T follicular helper cell (primary cell): ENCODE measurements around the gene PPP6C.
A peak's percentile ranks its signal among the peaks of the same experiment; 100 is the strongest.
"Not testable (repeated sequence)": the region's sequence is repeated elsewhere in the genome, so short reads cannot be mapped to it uniquely, and the experiment has no call there.

ENCODE experiments used
- DNase-seq: peaks from one replicate; pipeline ENCODE4 v3.0.0-alpha.2; 2020; ENCODE audit warnings: low read depth

Gene PPP6C

GRCh38 chr9:125142560-125143376 lies 46.8 kb downstream of the PPP6C start:
- DNase-seq, result no peak

DNA sequence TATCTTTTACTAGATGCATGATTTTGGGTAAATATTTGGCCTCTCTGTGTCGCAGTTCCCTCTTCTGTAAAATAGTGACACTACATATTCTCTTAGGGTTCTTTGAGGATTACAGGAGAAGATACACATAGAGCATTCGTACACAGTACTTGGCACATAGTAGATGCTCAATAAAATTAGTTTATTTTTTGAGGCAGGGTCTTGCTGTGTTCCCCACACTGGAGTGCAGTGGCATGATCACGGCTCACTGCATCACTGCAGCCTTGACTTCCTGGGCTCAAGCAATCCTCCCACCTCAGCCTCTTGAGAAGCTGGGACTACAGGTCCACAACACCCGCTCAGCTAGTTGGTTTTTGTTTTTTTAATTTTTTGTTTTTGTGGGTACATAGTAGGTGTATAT lies 47.9 kb downstream of the PPP6C start:
- no peak for DNase-seq

GRCh38 chr9:125141251-125141650 lies 48.4 kb downstream of the PPP6C start:
- DNase-seq, result no peak

DNA sequence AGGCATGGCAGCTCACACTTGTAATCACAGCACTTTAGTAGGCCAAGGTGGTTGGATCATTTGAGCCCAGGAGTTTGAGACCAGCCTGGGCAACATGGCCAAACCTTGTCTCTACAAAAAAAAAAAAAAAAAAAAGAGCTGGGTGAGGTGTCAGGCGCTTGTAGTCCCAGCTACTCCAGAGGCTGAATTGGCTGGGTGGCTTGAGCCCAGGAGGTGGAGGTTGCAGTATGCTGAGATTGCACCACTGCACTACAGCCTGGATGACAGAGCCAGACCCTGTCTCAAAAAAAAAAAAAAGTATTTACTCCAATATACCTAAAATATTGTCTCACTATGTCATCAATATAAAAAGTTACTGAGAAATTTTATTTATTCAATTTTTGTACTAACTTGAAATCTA lies 49.0 kb downstream of the PPP6C start:
- DNase-seq, result no peak

- no peak for DNase-seq
These were observed 52.4 kb downstream of the PPP6C start for GRCh38 chr9:125137200-125137599.

GRCh38 chr9:125134976-125135375 lies 54.6 kb downstream of the PPP6C start:
- DNase-seq, result no peak

DNA sequence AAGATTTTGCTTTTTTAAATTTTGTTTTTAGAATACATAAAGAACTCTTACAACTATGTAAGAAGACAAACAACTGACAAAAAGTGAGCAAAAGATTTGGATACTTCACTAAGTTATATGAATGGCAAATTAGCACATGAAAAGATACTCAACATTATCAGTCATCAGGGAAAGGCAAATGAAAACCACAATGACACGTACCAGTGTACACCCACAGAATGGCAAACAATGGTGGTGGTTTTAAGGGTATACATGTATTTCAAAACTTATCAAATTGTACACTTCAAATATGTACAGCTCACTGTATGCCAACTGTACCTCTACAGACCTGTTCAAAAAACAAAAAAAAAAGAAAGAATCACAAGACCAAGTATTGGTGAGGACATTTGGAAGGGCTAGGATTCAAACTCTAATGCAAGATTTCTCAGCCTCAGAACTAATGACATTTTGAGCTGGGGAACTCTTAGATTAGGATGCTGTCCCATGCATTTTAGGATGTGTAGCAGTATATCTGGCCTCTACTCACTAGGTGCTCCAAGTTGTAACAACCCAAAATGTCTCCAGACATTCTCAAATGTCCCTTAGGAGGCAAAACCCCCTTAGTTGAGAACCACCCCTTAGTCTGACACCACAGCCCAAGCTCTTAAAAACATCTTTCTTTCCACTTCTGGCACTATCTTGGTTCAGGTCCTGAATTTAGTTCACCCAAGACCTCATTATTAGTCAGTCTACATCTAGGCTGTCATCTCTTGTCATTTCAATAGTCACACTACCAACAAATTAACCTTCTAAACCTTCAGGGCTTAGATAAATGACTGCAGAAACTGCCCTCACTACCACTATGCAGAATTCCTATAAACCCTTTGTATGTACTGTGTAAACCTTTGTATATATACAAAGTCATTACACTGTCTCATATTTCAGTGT lies 55.9 kb downstream of the PPP6C start:
- DNase-seq, result no peak

GRCh38 chr9:125131778-125132177 lies 57.8 kb downstream of the PPP6C start:
- DNase-seq, result no peak

DNA sequence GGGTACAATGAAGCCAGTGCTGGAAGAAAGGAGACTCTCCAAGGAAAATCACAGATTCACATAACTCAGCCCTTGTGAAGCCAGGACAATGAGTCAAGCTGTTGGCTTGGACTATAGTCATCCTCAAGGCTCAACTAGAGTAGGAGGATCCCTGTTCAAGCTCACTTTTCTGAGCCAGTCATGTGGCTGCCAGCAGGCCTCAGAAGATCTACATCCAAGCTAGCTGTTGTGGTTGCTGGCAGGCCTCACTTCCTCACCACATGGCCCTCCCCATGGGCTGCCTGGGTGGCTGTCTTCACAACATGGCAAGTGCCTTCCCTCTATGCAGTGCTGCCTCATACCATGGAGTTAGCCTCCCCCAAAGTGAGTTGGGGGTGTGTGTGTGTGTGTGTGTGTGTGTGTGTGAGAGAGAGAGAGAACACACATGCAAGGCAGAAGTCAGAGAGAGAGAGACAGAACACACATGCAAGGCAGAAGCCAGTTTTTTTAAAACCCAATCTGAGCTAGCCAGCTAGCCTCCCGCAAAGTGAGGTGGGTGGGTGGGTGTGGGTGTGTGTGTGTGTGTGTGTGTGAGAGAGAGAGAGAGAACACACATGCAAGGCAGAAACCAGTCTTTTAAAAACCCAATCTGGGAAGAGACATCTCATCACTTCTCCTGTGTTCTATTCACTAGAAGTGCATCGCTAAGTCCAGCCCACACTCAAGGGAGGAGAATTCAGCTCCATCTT lies 63.4 kb downstream of the PPP6C start:
- peak; percentile 79 for DNase-seq

- no peak for DNase-seq
These were observed 64.1 kb downstream of the PPP6C start for GRCh38 chr9:125125523-125125922.

DNA sequence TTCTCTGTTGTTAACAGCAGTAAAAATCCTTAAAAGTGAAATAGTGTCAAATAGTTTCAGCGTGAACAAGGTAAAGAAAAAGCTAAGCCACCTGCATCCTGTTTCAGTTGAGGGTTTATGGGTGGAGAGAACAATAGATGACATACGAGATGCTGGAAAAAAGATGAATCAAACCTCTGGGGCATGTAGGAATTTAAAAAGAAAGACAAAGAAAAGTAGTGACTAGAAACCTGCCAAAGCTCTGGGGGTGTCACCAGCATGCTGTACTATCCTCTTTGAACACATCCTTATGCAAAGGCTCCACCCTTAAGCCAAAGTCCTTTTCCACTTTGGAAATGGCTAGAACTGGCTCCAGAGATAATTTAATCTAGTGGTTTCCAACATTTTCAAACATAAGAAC lies 68.5 kb downstream of the PPP6C start:
- DNase-seq, result no peak

DNA sequence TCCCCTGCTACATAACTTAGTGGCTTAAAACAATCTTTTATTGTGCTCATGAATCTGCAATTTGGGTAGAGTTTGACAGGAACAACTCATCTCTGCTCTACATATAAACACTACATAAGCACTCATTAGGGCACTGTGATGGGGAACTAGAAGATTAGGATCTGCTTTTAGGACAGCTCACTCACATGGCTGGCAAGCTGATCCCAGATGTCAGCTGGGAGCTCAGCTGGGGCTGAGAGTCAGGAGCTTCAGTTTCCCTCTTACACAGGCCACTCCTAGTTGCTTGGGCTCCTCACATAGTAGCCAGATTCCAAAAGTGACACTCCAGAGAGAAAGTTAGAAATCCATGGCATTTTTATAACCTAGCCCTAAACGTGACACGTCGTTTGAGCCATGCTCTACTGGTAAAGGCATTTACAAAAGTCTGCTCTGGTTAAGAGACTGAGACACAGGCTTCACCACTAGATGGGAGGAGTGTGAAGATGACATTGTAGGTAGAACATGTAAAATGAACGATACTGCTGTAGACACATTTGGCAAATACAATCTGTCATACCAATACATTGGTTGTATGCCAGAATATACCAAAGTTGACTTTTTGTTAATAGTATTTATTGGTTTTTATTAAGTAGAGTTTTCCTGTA lies 69.8 kb downstream of the PPP6C start:
- DNase-seq, result no peak

- not testable (repeated sequence) for DNase-seq
These were observed 70.9 kb downstream of the PPP6C start for GRCh38 chr9:125118696-125119095.

- not testable (repeated sequence) for DNase-seq
These were observed 75.1 kb downstream of the PPP6C start for GRCh38 chr9:125114503-125114902.

DNA sequence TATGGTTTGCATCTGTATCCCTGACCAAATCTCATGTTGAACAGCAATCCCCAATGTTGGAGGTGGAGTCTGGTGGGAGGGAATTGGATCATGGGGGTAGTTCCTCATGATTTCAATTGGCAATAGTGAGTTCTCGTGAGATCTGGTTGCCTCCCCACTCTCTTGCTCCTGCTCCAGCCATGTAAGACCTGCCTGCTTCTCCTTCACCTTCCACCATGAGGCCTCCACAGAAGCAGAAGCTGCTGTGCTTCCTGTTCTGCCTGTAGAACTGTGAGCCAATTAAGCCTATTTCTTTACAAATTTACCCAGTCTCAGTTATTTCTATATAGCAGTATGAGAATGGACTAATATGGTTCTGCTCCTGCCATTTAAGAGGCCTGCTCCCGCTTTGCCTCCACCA lies 79.1 kb downstream of the PPP6C start:
- no peak for DNase-seq

GRCh38 chr9:125108541-125108940 lies 81.1 kb downstream of the PPP6C start:
- not testable (repeated sequence) for DNase-seq

DNA sequence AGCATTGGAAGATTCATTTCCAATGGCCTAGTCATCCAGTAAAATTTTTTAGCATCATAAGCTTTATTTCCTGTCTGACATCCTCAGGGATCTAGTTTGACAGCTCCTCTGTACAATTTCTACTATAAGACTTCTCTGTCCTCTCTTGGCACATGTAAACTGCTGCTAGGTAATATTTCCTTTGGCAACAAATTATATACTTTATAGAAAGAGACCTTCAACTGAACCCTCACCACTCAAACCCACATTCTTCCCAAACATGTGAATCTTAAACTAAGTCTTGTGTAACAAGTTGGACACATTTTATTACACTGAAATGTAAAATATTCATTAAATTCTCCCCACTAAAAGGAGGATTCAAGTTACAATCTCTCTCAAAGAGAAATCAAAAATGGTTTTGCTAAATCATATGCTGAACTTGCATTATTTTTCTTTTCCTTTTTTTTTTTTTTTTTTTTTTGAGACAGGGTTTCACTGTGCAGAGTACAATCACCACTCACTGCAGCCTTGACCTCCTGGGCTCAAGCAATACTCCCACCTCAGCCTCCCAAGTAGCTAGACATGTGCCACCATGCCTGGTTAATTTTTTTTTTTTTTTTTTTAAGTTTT lies 83.2 kb downstream of the PPP6C start:
- DNase-seq, result no peak

DNA sequence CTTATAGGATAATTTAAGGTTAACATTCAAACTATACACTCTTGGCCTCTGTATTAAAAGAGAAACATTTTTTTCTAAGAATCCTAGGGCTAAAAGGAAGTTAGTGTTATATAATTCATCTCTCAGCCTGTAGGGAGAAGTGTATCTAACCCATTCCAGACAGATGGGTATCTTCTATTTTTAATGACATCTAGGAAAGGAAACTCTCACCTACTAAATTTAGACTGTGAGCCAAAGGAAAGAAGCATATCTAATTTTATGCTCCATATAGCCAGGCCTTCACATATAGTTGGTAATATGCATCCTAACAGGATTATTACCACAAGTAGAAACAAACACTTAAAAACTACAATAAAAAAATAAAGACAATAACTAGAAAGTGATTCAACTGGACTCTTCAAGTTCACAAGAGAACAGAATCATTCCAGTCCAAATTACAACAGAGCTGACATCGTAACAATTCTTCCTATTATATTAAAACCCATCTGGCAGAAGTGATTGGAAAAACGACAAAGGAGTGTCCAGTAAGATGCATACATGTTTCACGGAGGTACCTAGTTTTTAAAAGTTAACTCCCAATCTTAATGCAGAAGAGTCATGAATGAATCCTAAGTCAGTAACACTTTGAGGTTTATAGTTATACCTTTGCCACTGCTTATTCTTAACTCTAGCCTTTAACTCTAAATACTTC lies 85.7 kb downstream of the PPP6C start:
- no peak for DNase-seq

DNA sequence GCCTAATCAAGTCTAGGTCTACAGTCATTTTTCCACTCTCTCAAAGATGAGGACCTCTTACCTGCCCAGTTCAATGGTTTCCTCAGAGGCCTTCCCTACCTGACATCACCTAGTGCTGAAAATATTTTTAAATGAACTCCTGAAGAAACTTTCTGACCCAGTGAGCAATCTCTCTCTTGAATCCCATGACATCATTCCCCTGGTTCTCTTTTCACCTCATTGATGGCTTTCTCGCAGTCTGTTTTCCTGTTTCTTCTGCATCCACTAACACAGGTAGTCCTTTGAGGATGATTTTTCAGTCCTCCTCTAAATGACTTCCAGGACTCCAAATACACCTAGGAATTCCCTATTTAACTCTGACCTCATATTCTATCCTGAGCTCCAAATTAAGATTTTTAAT lies 86.6 kb downstream of the PPP6C start:
- no peak for DNase-seq

- no peak for DNase-seq
These were observed 88.8 kb downstream of the PPP6C start for GRCh38 chr9:125100822-125101221.

DNA sequence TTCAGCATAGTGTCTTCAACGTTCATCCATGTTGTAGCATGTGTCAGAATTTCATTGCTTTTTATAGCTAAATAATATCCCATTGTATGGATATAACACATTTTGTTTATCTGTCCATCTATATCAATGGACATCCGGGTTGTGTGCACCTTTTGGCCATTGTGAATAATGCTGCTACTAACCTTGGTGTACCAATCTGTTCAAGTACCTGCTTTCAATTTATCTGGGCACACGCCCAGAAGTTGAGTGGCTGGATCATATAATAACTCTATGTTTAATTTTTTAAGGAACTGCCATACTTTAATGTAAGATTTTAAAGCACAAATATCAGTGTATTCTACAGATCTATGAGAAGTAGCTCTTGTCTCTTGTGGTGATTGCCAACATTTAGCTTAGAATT lies 89.8 kb downstream of the PPP6C start:
- DNase-seq, result no peak
